Endothelial cell of umbilical vein (primary cell): Measurements from ENCODE around the gene JADE3.

ENCODE experiments used
- EZH2 ChIP-seq: IDR thresholded peaks from 2 replicates; pipeline ENCODE4 v1.6.1; 2012; ENCODE audit warnings: borderline replicate concordance, low read depth, mild to moderate bottlenecking, moderate library complexity, low read length, inconsistent platforms; ENCODE audit not compliant: severe bottlenecking
- FOS ChIP-seq: IDR thresholded peaks from 2 replicates; pipeline ENCODE4 v1.6.1; 2011; ENCODE audit warnings: mild to moderate bottlenecking, low read length, moderate library complexity, borderline replicate concordance; ENCODE audit not compliant: insufficient read depth
- JUN ChIP-seq: IDR thresholded peaks from 2 replicates; pipeline ENCODE4 v1.6.1; 2011; ENCODE audit warnings: borderline replicate concordance, low read depth; ENCODE audit not compliant: insufficient read length, insufficient read depth
- MAX ChIP-seq: IDR thresholded peaks from 2 replicates; pipeline ENCODE4 v1.6.1; 2011; ENCODE audit not compliant: insufficient read depth, insufficient read length
- MYC ChIP-seq: IDR thresholded peaks from one replicate; pipeline ENCODE4 v1.6.1; 2011; ENCODE audit warnings: mild to moderate bottlenecking, low read depth, low read length
- POLR2A ChIP-seq: IDR thresholded peaks from 2 replicates; pipeline ENCODE4 v1.6.1; 2012; ENCODE audit warnings: low read depth, mild to moderate bottlenecking, control low read depth, low read length
- POLR2AphosphoS5 ChIP-seq: IDR thresholded peaks from 2 replicates; pipeline ENCODE4 v1.6.1; 2012; ENCODE audit warnings: low read depth, mild to moderate bottlenecking, control low read depth, low read length, moderate library complexity; ENCODE audit not compliant: insufficient read depth
- TF ChIP-seq, protein P1 (sequence below), 2 donors: IDR thresholded peaks; 1 replicate in 1 of 2; 2 replicates in 1 of 2; pipeline ENCODE4 v1.5.1; 2011; ENCODE audit warnings: low read length in 2 of 2, mild to moderate bottlenecking in 2 of 2, moderate library complexity in 2 of 2, control low read depth in 1 of 2, inconsistent platforms in 1 of 2, low read depth in 1 of 2; ENCODE audit not compliant: insufficient read depth in 1 of 2; ENCODE audit errors: extremely low read depth in 1 of 2

- TF ChIP-seq POLR2A (no peak), POLR2AphosphoS5 (no peak), EZH2 (no peak), FOS (no peak), JUN (no peak), MYC (no peak), MAX (no peak)
- TF ChIP-seq, protein P1, sequence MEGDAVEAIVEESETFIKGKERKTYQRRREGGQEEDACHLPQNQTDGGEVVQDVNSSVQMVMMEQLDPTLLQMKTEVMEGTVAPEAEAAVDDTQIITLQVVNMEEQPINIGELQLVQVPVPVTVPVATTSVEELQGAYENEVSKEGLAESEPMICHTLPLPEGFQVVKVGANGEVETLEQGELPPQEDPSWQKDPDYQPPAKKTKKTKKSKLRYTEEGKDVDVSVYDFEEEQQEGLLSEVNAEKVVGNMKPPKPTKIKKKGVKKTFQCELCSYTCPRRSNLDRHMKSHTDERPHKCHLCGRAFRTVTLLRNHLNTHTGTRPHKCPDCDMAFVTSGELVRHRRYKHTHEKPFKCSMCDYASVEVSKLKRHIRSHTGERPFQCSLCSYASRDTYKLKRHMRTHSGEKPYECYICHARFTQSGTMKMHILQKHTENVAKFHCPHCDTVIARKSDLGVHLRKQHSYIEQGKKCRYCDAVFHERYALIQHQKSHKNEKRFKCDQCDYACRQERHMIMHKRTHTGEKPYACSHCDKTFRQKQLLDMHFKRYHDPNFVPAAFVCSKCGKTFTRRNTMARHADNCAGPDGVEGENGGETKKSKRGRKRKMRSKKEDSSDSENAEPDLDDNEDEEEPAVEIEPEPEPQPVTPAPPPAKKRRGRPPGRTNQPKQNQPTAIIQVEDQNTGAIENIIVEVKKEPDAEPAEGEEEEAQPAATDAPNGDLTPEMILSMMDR (IDR thresholded peaks at IDR 0.05; ENCODE audit: extremely low read depth in 1 of 2, insufficient read depth in 1 of 2, low read depth in 1 of 2, low read length in 2 of 2) = no peak
These were observed 99.9 kb downstream of the JADE3 start for GRCh38 chrX:47012131-47012530.
